Keratinocyte (primary cell): ENCODE measurements around the gene SDF2. TPM values are rescaled to one million over a fixed set of nuclear protein-coding genes. Genes with fewer than 3 reads are reported as not detected.

Experiments
- DNase-seq: peaks from one replicate; pipeline ENCODE4 v3.0.0-alpha.2; 2011; ENCODE audit warnings: low read depth, missing footprints, low spot score
- FAIRE-seq: peaks from 2 replicates; lab custom pipeline; 2011; peaks lifted over from hg19 to GRCh38; lab: Jason Lieb, UNC
- H2AFZ ChIP-seq: 2 replicates; pipeline ENCODE4 v1.6.0; 2012; ENCODE audit warnings: low read length, control low read depth, inconsistent platforms; ENCODE audit not compliant: control insufficient read depth
- H3K27ac ChIP-seq: 2 replicates; pipeline ENCODE4 v1.5.1; 2011; ENCODE audit warnings: low read length; ENCODE audit not compliant: control insufficient read depth, insufficient read depth
- H3K27me3 ChIP-seq: 3 replicates; pipeline ENCODE4 v1.6.0; 2011; ENCODE audit warnings: low read length; ENCODE audit not compliant: control insufficient read depth, insufficient read depth; ENCODE audit errors: extremely low read depth
- H3K36me3 ChIP-seq, 2 experiments: 2 replicates in 1 of 2; 3 replicates in 1 of 2; pipeline ENCODE4 v1.5.1; 2011; ENCODE audit warnings: low read length in 2 of 2, mild to moderate bottlenecking in 1 of 2; ENCODE audit not compliant: control insufficient read depth in 2 of 2, insufficient read depth in 2 of 2; ENCODE audit errors: extremely low read depth in 1 of 2
- H3K4me1 ChIP-seq: 3 replicates; pipeline ENCODE4 v1.5.1; 2011; ENCODE audit warnings: low read length; ENCODE audit not compliant: control insufficient read depth, insufficient read depth; ENCODE audit errors: extremely low read depth
- H3K4me2 ChIP-seq: 3 replicates; pipeline ENCODE4 v1.6.0; 2011; ENCODE audit warnings: low read depth, low read length; ENCODE audit not compliant: control insufficient read depth, insufficient read depth; ENCODE audit errors: extremely low read depth
- H3K4me3 ChIP-seq, 3 experiments: fragments of 200-600 bp in 1 of 3; sonication (generic) in 1 of 3; 2 replicates in 2 of 3; 3 replicates in 1 of 3; pipeline ENCODE4 v1.5.1; 2011 to 2016; ENCODE audit warnings: low read length in 3 of 3, mild to moderate bottlenecking in 3 of 3, control low read depth in 2 of 3, inconsistent platforms in 1 of 3, low read depth in 1 of 3, mixed read lengths in 1 of 3, mixed run types in 1 of 3, moderate library complexity in 1 of 3; ENCODE audit not compliant: control insufficient read depth in 2 of 3, insufficient read depth in 2 of 3; ENCODE audit errors: extremely low read depth in 1 of 3
- H3K79me2 ChIP-seq: 2 replicates; pipeline ENCODE4 v1.6.0; 2012; ENCODE audit warnings: low read length; ENCODE audit not compliant: control insufficient read depth, insufficient read depth
- H3K9ac ChIP-seq: 3 replicates; pipeline ENCODE4 v1.6.0; 2011; ENCODE audit warnings: low read length; ENCODE audit not compliant: control insufficient read depth, insufficient read depth; ENCODE audit errors: extremely low read depth
- H3K9me1 ChIP-seq: 3 replicates; pipeline ENCODE4 v1.6.0; 2011; ENCODE audit warnings: low read length; ENCODE audit not compliant: control insufficient read depth, insufficient read depth; ENCODE audit errors: extremely low read depth
- H3K9me3 ChIP-seq: 2 replicates; pipeline ENCODE4 v1.5.1; 2012; ENCODE audit warnings: low read depth, low read length; ENCODE audit not compliant: control insufficient read depth
- H4K20me1 ChIP-seq: 3 replicates; pipeline ENCODE4 v1.6.0; 2011; ENCODE audit warnings: low read length; ENCODE audit not compliant: control insufficient read depth, insufficient read depth; ENCODE audit errors: extremely low read depth
- EZH2 ChIP-seq: IDR thresholded peaks from one replicate; pipeline ENCODE4 v1.6.1; 2012; ENCODE audit warnings: inconsistent platforms, mild to moderate bottlenecking, low read length, moderate library complexity
- dilution Hi-C: fragments of 300-500 bp; cut with MboI; formaldehyde crosslinking; loops from one replicate; pipeline ENCODE4 v1.7.0; 2020; ENCODE audit warnings: low sequenced_read_pairs; ENCODE audit not compliant: extremely low pct_ligation_motif_present
- polyA plus RNA-seq, 5 experiments: library from polyadenylated mRNA; depleted of rRNA in 3 of 5; stranded (reverse) in 3 of 5; stranded (forward) in 1 of 5; unstranded in 1 of 5; fragments of >200 nt; gene quantifications; 1 replicate in 1 of 5; 2 replicates in 3 of 5; 3 replicates in 1 of 5; pipeline versions ENCODE4 v1.2.1 to v1.2.3, GENCODE V29; 2011 to 2012; ENCODE audit warnings: missing spikeins in 2 of 5, low read depth in 1 of 5, low replicate concordance in 1 of 5
- TF ChIP-seq, protein P1 (sequence below), 3 experiments: IDR thresholded peaks in 1 of 3; conservative IDR thresholded peaks in 1 of 3; optimal IDR thresholded peaks in 1 of 3; 2 replicates in 2 of 3; 3 replicates in 1 of 3; pipeline versions ENCODE3 to v1.5.1; 2011; ENCODE audit warnings: low read length in 3 of 3, mild to moderate bottlenecking in 3 of 3, moderate library complexity in 2 of 3, control low read depth in 1 of 3, inconsistent platforms in 1 of 3; ENCODE audit not compliant: insufficient read depth in 2 of 3; ENCODE audit errors: extremely low read depth in 1 of 3

The SDF2 gene
- polyA plus RNA-seq, 1 donor (not counting 4 experiments of a cell fraction or from before 2014, with no cell fraction given), result 61.5 TPM

DNA sequence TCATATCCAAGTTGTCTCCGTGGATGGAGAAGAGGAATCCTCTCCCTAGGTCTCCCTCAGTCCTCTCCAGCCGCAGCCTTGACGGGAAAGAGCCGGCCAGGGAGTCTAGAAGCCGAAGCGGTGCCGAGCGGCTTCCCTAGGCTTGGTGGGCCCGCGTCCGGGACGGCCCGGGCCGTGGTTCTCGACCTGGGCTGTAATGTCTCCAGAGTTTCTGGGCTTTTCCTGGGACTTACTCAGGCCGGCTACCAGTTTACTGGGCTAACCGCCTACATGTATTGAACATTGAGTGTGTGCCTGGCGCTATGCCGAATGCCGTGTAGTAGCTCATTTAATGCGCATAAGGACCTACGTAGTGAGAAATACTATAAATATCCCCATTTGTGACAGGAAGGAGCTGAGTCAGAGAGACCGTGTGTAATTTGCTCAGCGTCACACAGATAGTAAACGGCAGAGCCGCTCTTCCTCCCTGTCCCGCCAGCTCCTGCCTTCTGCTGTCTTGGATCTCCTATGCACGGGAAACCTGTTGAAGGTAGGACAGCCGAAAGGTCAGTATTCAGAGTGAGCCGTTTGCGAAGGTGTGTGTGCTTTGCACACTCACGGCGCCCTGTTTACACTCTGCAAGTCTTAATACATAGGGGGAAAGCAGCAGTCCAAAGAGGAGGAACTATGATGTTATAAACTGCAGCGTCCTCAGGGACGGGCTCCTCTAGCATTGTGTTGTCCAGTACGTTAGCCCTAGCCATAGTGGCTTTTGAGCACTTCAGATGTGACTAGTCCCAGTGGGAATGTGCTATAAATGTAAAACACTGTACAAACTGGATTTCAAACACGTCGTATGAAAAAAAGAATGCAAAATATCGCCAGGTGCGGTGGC, 62.2 kb downstream of the SDF2 start:
- no peak for FAIRE-seq
- Histone ChIP-seq H3K4me1 (peaks cover 18% of the 10 kb centered on the region), H3K9me1 (no peaks in the 10 kb centered on the region), H3K79me2 (peaks cover 6% of the 10 kb centered on the region), H3K27me3 (no peaks in the 10 kb centered on the region), H2AFZ (peak overlapping the region; percentile 79), H3K36me3 (no peaks in the 10 kb centered on the region), H3K9ac (peak overlapping the region; percentile 93), H3K9me3 (no peaks in the 10 kb centered on the region), H3K4me3 (peak overlapping the region; percentile 64 to 89 (median 89)), H3K27ac (peak overlapping the region; percentile 95), H3K4me2 (peak overlapping the region; percentile 74), H4K20me1 (no peaks in the 10 kb centered on the region)
- peak; percentile 46 for DNase-seq
- TF ChIP-seq EZH2, result no peak
- TF ChIP-seq, protein P1, sequence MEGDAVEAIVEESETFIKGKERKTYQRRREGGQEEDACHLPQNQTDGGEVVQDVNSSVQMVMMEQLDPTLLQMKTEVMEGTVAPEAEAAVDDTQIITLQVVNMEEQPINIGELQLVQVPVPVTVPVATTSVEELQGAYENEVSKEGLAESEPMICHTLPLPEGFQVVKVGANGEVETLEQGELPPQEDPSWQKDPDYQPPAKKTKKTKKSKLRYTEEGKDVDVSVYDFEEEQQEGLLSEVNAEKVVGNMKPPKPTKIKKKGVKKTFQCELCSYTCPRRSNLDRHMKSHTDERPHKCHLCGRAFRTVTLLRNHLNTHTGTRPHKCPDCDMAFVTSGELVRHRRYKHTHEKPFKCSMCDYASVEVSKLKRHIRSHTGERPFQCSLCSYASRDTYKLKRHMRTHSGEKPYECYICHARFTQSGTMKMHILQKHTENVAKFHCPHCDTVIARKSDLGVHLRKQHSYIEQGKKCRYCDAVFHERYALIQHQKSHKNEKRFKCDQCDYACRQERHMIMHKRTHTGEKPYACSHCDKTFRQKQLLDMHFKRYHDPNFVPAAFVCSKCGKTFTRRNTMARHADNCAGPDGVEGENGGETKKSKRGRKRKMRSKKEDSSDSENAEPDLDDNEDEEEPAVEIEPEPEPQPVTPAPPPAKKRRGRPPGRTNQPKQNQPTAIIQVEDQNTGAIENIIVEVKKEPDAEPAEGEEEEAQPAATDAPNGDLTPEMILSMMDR (optimal IDR thresholded peaks at IDR 0.05 in 1 of 3, IDR thresholded peaks at IDR 0.05 in 1 of 3, conservative IDR thresholded peaks at IDR 0.05 in 1 of 3; ENCODE audit: extremely low read depth in 1 of 3, insufficient read depth in 2 of 3, low read length in 3 of 3), result no peak
- dilution Hi-C loops, result no loop called here

DNA sequence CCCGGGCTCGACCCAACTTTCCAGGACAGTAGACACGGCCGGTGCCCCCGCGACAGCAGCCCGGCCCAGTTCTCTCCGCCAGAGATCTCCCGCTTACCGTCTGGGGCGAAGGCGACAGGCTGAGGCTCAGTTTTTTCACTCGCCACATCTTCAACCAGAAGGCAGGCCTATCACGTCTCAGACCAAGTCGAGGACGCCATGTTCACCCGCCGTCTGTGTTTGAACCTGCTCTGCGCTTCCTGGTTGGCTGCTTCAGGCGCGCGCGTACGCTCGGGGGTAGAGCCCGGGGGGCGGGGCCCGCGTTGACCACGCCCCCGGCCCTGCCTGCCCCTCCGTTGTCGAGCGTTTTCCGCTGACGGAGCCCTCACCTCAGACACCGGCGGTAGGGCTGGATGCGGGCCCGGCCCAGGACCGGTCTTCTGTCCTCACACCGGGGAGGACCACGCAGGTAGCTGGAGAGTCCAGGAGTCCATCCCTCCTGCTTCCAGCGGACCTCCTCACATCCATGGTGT, 62.9 kb downstream of the SDF2 start, which contains the start of gene SPAG5:
SPAG5 (minus strand) TSS at position 227 of the 512 bp plus-strand sequence; CDS start at position 148, 79 bp downstream.
- Histone ChIP-seq H3K4me3 (peak within 1 kb of the TSS; percentile 64 to 89 (median 89)), H3K9me1 (no peaks in the 10 kb centered on the region), H3K4me1 (peaks cover 18% of the 10 kb centered on the region), H3K79me2 (peaks cover 6% of the 10 kb centered on the region), H3K9ac (peak within 1 kb of the TSS; percentile 93), H3K27me3 (no peaks in the 10 kb centered on the region), H3K27ac (peak within 1 kb of the TSS; percentile 95), H2AFZ (peak within 1 kb of the TSS; percentile 86), H3K4me2 (peak within 1 kb of the TSS; percentile 74), H4K20me1 (no peaks in the 10 kb centered on the region), H3K36me3 (no peaks in the 10 kb centered on the region), H3K9me3 (no peaks in the 10 kb centered on the region)
- DNase-seq, result peak; percentile 59
- TF ChIP-seq EZH2, result no peak
- dilution Hi-C loops, result no loop called here
- FAIRE-seq, result no peak
